OCI-LY3 (cell line): ENCODE results near the gene GRIN2D.

Source experiments
- CTCF ChIP-seq: fragments of 200-600, 300-600 bp; sonication (generic); IDR thresholded peaks from 2 replicates; pipeline ENCODE4 v1.5.1; 2014; ENCODE audit warnings: antibody characterized with exemption, low read length, low read depth
- EZH2phosphoT487 ChIP-seq: fragments of 200-600 bp; shearing (Covaris generic); IDR thresholded peaks from 2 replicates; pipeline ENCODE4 v1.6.1; 2018; ENCODE audit warnings: antibody characterized with exemption, mixed run types, low read depth

GRCh38 chr19:48418317-48419064 is 25.0 kb downstream of the GRIN2D start:
- TF ChIP-seq CTCF (peak; percentile 18), EZH2phosphoT487 (no peak)
